Osteoblast (primary cell): ENCODE measurements around the gene NANS. TPM values are rescaled to one million over a fixed set of nuclear protein-coding genes. Genes with fewer than 3 reads are reported as not detected.
"Not testable (repeated sequence)": the region's sequence is repeated elsewhere in the genome, so short reads cannot be mapped to it uniquely, and the experiment has no call there.

Experiments
- DNase-seq: peaks from one replicate; pipeline ENCODE4 v3.0.0; 2011; ENCODE audit warnings: low spot score, mixed read lengths; ENCODE audit not compliant: insufficient read length; ENCODE audit errors: missing footprints
- H2AFZ ChIP-seq: 2 replicates; pipeline ENCODE4 v1.6.0; 2011; ENCODE audit warnings: mild to moderate bottlenecking, low read length
- H3K27ac ChIP-seq: 2 replicates; pipeline ENCODE4 v1.5.1; 2011; ENCODE audit warnings: mild to moderate bottlenecking, low read depth, low read length, moderate library complexity
- H3K27me3 ChIP-seq: 2 replicates; pipeline ENCODE4 v1.6.0; 2012; ENCODE audit warnings: mild to moderate bottlenecking, control low read depth, inconsistent platforms, low read length, moderate library complexity; ENCODE audit not compliant: insufficient read depth
- H3K36me3 ChIP-seq: 2 replicates; pipeline ENCODE4 v1.5.1; 2011; ENCODE audit warnings: mild to moderate bottlenecking, low read length, control low read depth, moderate library complexity; ENCODE audit not compliant: insufficient read depth
- H3K4me1 ChIP-seq: 2 replicates; pipeline ENCODE4 v1.5.1; 2011; ENCODE audit warnings: mild to moderate bottlenecking, low read length, control low read depth, moderate library complexity; ENCODE audit not compliant: insufficient read depth
- H3K4me2 ChIP-seq: 2 replicates; pipeline ENCODE4 v1.6.0; 2011; ENCODE audit warnings: mild to moderate bottlenecking, low read length; ENCODE audit not compliant: insufficient read depth
- H3K4me3 ChIP-seq: fragments of 200-600 bp; sonication (generic); 3 replicates; pipeline ENCODE4 v1.5.1; 2012; ENCODE audit warnings: mild to moderate bottlenecking, low read length, inconsistent platforms; ENCODE audit not compliant: insufficient read depth
- H3K79me2 ChIP-seq: 2 replicates; pipeline ENCODE4 v1.6.0; 2012; ENCODE audit warnings: mild to moderate bottlenecking, low read length, control low read depth, inconsistent platforms; ENCODE audit not compliant: insufficient read depth
- H3K9me3 ChIP-seq: 2 replicates; pipeline ENCODE4 v1.5.1; 2011; ENCODE audit warnings: low read depth, low read length, control low read depth
- H4K20me1 ChIP-seq: 2 replicates; pipeline ENCODE4 v1.6.0; 2012; ENCODE audit warnings: mild to moderate bottlenecking, low read length, control low read depth; ENCODE audit not compliant: insufficient read depth
- CTCF ChIP-seq: IDR thresholded peaks from 2 replicates; pipeline ENCODE4 v1.5.1; 2011; ENCODE audit warnings: mild to moderate bottlenecking, low read depth, low read length, moderate library complexity; ENCODE audit errors: extremely low read depth
- total RNA-seq: library from RNA; depleted of rRNA; stranded (reverse); fragments of >200 nt; gene quantifications from 2 replicates; pipeline ENCODE4 v1.2.3, GENCODE V29; 2012

NANS gene
- total RNA-seq, 1 donor, result 56.1 TPM

- H4K20me1 ChIP-seq, result peaks cover 9% of the 10 kb centered on the region
- no peak for DNase-seq
- H3K27me3 ChIP-seq, result no peaks in the 10 kb centered on the region
- H3K27ac ChIP-seq, result no peak overlapping the region
- peaks cover 15% of the 10 kb centered on the region for H3K4me1 ChIP-seq
- H3K79me2 ChIP-seq, result peaks cover 61% of the 10 kb centered on the region
- no peak overlapping the region for H3K4me3 ChIP-seq
- no peak overlapping the region for H2AFZ ChIP-seq
- TF ChIP-seq CTCF, result no peak
- H3K9me3 ChIP-seq, result no peaks in the 10 kb centered on the region
- H3K4me2 ChIP-seq, result no peak overlapping the region
- H3K36me3 ChIP-seq, result peaks cover 28% of the 10 kb centered on the region
Measured at GRCh38 chr9:98070704-98071103, 14.2 kb downstream of the NANS start.

GRCh38 chr9:98071737-98072136 is 15.2 kb downstream of the NANS start:
- no peak for TF ChIP-seq CTCF
- no peak overlapping the region for H3K27ac ChIP-seq
- no peak overlapping the region for H2AFZ ChIP-seq
- H3K27me3 ChIP-seq, result no peaks in the 10 kb centered on the region
- no peak overlapping the region for H3K4me3 ChIP-seq
- no peak overlapping the region for H3K4me2 ChIP-seq
- DNase-seq, result no peak
- peaks cover 21% of the 10 kb centered on the region for H3K36me3 ChIP-seq
- peaks cover 9% of the 10 kb centered on the region for H4K20me1 ChIP-seq
- peaks cover 60% of the 10 kb centered on the region for H3K79me2 ChIP-seq
- H3K9me3 ChIP-seq, result no peaks in the 10 kb centered on the region
- H3K4me1 ChIP-seq, result peaks cover 19% of the 10 kb centered on the region

GRCh38 chr9:98074115-98074990 is 17.8 kb downstream of the NANS start:
- DNase-seq, result peak; percentile 79
- Histone ChIP-seq H3K4me2 (peak overlapping the region; percentile 65), H3K36me3 (peaks cover 33% of the 10 kb centered on the region), H3K79me2 (peaks cover 49% of the 10 kb centered on the region), H3K4me3 (no peak overlapping the region), H4K20me1 (peaks cover 9% of the 10 kb centered on the region), H3K4me1 (peaks cover 19% of the 10 kb centered on the region), H2AFZ (no peak overlapping the region), H3K27me3 (no peaks in the 10 kb centered on the region), H3K27ac (peak overlapping the region; percentile 67), H3K9me3 (no peaks in the 10 kb centered on the region)
- peak; percentile 96 for TF ChIP-seq CTCF

GRCh38 chr9:98075332-98075805 is 18.8 kb downstream of the NANS start:
- Histone ChIP-seq H3K79me2 (peaks cover 46% of the 10 kb centered on the region), H3K4me1 (peaks cover 22% of the 10 kb centered on the region), H4K20me1 (peaks cover 9% of the 10 kb centered on the region), H3K27me3 (no peaks in the 10 kb centered on the region), H2AFZ (no peak overlapping the region), H3K9me3 (no peaks in the 10 kb centered on the region), H3K4me3 (no peak overlapping the region), H3K4me2 (peak overlapping the region; percentile 69), H3K36me3 (peaks cover 31% of the 10 kb centered on the region), H3K27ac (peak overlapping the region; percentile 67)
- peak; percentile 95 for DNase-seq
- TF ChIP-seq CTCF, result no peak

GRCh38 chr9:98076514-98076890 is 20.0 kb downstream of the NANS start:
- not testable (repeated sequence) for DNase-seq, H3K4me2 ChIP-seq, H4K20me1 ChIP-seq, H3K4me3 ChIP-seq, H2AFZ ChIP-seq, H3K9me3 ChIP-seq, H3K27me3 ChIP-seq, H3K27ac ChIP-seq
- peaks cover 33% of the 10 kb centered on the region for H3K4me1 ChIP-seq
- H3K79me2 ChIP-seq, result peaks cover 38% of the 10 kb centered on the region
- peaks cover 40% of the 10 kb centered on the region for H3K36me3 ChIP-seq
